Skeletal muscle satellite cell (primary cell): ENCODE results near the gene GNG4.

Source experiments
- H3K27me3 ChIP-seq: 2 replicates; pipeline ENCODE4 v1.7.0; 2013; ENCODE audit warnings: low read length; ENCODE audit not compliant: control insufficient read depth, insufficient read depth
- H3K36me3 ChIP-seq: 2 replicates; pipeline ENCODE4 v1.7.0; 2013; ENCODE audit warnings: mild to moderate bottlenecking, control low read depth, low read length; ENCODE audit not compliant: insufficient read depth
- H3K4me1 ChIP-seq: 2 replicates; pipeline ENCODE4 v1.7.0; 2013; ENCODE audit warnings: low read length; ENCODE audit not compliant: control insufficient read depth, insufficient read depth
- H3K4me2 ChIP-seq: 2 replicates; pipeline ENCODE4 v1.7.0; 2013; ENCODE audit warnings: mild to moderate bottlenecking, low read length
- H3K4me3 ChIP-seq: 2 replicates; pipeline ENCODE4 v1.7.0; 2013; ENCODE audit warnings: low read length
- H3K9ac ChIP-seq: 2 replicates; pipeline ENCODE4 v1.7.0; 2013; ENCODE audit warnings: mild to moderate bottlenecking, low read depth, low read length, moderate library complexity
- H3K9me3 ChIP-seq: replicated peaks from 2 replicates; pipeline ENCODE4 v1.7.0; 2013; ENCODE audit warnings: mild to moderate bottlenecking, control low read depth, low read length

The GNG4 gene

GRCh38 chr1:235617808-235618207 is 31.8 kb downstream of the GNG4 start:
- no peak overlapping the region for H3K9ac ChIP-seq
- H3K4me3 ChIP-seq = no peak overlapping the region
- H3K4me1 ChIP-seq = peaks cover 5% of the 10 kb centered on the region
- H3K27me3 ChIP-seq = no peaks in the 10 kb centered on the region
- no peak overlapping the region for H3K4me2 ChIP-seq
- no peaks in the 10 kb centered on the region for H3K9me3 ChIP-seq
- H3K36me3 ChIP-seq = no peaks in the 10 kb centered on the region

DNA sequence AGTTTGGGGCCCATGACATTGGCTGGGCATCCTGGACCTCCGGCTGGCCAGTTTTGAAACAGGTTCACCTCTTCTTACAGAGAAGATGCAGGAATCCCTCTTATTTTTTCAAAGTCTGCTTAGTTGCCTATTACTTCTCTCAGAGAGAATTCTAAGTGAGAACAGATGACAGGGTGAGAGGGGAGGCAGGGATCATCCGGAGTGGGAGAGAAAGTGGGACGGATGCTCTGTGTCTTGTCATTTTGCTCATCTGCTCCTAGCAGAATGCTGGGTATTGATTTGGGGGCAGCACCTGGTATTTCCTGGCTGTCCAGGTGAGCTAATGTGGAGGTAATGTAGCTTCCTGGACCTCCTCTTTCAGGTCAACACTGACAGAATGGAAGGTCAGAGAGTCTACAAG is 32.4 kb downstream of the GNG4 start:
- no peaks in the 10 kb centered on the region for H3K27me3 ChIP-seq
- H3K4me2 ChIP-seq = no peak overlapping the region
- H3K36me3 ChIP-seq = no peaks in the 10 kb centered on the region
- no peak overlapping the region for H3K4me3 ChIP-seq
- H3K4me1 ChIP-seq = peaks cover 5% of the 10 kb centered on the region
- no peaks in the 10 kb centered on the region for H3K9me3 ChIP-seq
- H3K9ac ChIP-seq = no peak overlapping the region

GRCh38 chr1:235614442-235614954 is 35.1 kb downstream of the GNG4 start:
- H3K4me1 ChIP-seq = peaks cover 5% of the 10 kb centered on the region
- H3K27me3 ChIP-seq = no peaks in the 10 kb centered on the region
- H3K4me2 ChIP-seq = no peak overlapping the region
- no peaks in the 10 kb centered on the region for H3K36me3 ChIP-seq
- no peaks in the 10 kb centered on the region for H3K9me3 ChIP-seq
- H3K9ac ChIP-seq = no peak overlapping the region
- no peak overlapping the region for H3K4me3 ChIP-seq

- H3K4me2 ChIP-seq = no peak overlapping the region
- H3K27me3 ChIP-seq = no peaks in the 10 kb centered on the region
- no peaks in the 10 kb centered on the region for H3K9me3 ChIP-seq
- no peak overlapping the region for H3K4me3 ChIP-seq
- no peak overlapping the region for H3K9ac ChIP-seq
- no peaks in the 10 kb centered on the region for H3K36me3 ChIP-seq
- peaks cover 5% of the 10 kb centered on the region for H3K4me1 ChIP-seq
Observed at GRCh38 chr1:235613602-235614001, 36.0 kb downstream of the GNG4 start.

DNA sequence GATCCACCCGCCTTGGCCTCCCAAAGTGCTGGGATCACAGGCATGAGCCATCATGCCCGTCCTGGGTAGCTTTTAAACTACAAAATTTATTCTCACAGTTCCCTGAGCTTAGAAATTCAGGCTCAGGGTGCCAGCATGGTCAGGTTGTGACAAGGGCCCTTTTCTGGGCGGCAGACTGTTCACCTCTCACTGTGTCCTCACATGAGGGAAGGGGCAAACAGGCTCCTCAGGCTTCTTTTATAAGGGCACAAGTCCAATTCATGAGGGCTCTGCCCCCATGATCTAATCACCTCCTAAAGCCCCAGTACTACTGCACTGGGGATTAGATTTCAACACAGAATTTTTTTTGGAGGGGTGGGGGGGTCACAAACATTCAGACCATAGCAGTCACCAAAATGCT is 36.8 kb downstream of the GNG4 start:
- no peaks in the 10 kb centered on the region for H3K27me3 ChIP-seq
- no peaks in the 10 kb centered on the region for H3K9me3 ChIP-seq
- H3K4me2 ChIP-seq = no peak overlapping the region
- H3K36me3 ChIP-seq = no peaks in the 10 kb centered on the region
- no peak overlapping the region for H3K4me3 ChIP-seq
- no peak overlapping the region for H3K9ac ChIP-seq
- H3K4me1 ChIP-seq = no peaks in the 10 kb centered on the region

GRCh38 chr1:235610157-235610556 is 39.4 kb downstream of the GNG4 start:
- Histone ChIP-seq H3K4me3 (no peak overlapping the region), H3K4me1 (no peaks in the 10 kb centered on the region), H3K36me3 (no peaks in the 10 kb centered on the region), H3K27me3 (no peaks in the 10 kb centered on the region), H3K9me3 (no peaks in the 10 kb centered on the region), H3K9ac (no peak overlapping the region), H3K4me2 (no peak overlapping the region)

DNA sequence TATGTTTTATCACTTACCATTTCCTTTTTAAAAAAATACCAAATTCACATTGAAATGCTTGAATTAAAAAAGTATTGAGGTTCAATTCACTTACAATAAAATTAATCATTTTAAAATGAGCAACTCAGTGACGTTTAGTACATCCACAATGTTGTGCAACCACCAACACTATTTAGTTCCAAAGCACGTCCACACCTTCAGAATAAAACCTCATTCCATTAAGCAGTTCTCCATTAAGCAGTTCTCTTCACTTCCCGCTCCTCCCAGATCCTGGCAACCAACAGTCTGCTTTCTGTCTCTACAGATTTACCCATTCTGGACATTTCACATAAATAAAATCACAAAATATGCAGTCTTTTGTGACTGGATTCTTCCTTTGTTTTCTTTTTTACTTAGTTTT is 41.3 kb downstream of the GNG4 start:
- no peaks in the 10 kb centered on the region for H3K27me3 ChIP-seq
- H3K9ac ChIP-seq = no peak overlapping the region
- no peaks in the 10 kb centered on the region for H3K4me1 ChIP-seq
- H3K4me3 ChIP-seq = no peak overlapping the region
- no peaks in the 10 kb centered on the region for H3K9me3 ChIP-seq
- H3K4me2 ChIP-seq = no peak overlapping the region
- no peaks in the 10 kb centered on the region for H3K36me3 ChIP-seq

GRCh38 chr1:235607284-235607683 is 42.3 kb downstream of the GNG4 start:
- Histone ChIP-seq H3K4me1 (no peaks in the 10 kb centered on the region), H3K27me3 (no peaks in the 10 kb centered on the region), H3K9ac (no peak overlapping the region), H3K4me3 (no peak overlapping the region), H3K36me3 (no peaks in the 10 kb centered on the region), H3K9me3 (no peaks in the 10 kb centered on the region), H3K4me2 (no peak overlapping the region)

GRCh38 chr1:235601104-235601503 is 48.5 kb downstream of the GNG4 start:
- no peak overlapping the region for H3K9ac ChIP-seq
- no peaks in the 10 kb centered on the region for H3K9me3 ChIP-seq
- no peaks in the 10 kb centered on the region for H3K4me1 ChIP-seq
- no peaks in the 10 kb centered on the region for H3K27me3 ChIP-seq
- no peaks in the 10 kb centered on the region for H3K36me3 ChIP-seq
- no peak overlapping the region for H3K4me2 ChIP-seq
- H3K4me3 ChIP-seq = no peak overlapping the region

GRCh38 chr1:235599536-235599935 is 50.0 kb downstream of the GNG4 start:
- H3K4me2 ChIP-seq = no peak overlapping the region
- no peaks in the 10 kb centered on the region for H3K9me3 ChIP-seq
- no peaks in the 10 kb centered on the region for H3K27me3 ChIP-seq
- H3K4me3 ChIP-seq = no peak overlapping the region
- H3K4me1 ChIP-seq = no peaks in the 10 kb centered on the region
- H3K36me3 ChIP-seq = no peaks in the 10 kb centered on the region
- no peak overlapping the region for H3K9ac ChIP-seq

DNA sequence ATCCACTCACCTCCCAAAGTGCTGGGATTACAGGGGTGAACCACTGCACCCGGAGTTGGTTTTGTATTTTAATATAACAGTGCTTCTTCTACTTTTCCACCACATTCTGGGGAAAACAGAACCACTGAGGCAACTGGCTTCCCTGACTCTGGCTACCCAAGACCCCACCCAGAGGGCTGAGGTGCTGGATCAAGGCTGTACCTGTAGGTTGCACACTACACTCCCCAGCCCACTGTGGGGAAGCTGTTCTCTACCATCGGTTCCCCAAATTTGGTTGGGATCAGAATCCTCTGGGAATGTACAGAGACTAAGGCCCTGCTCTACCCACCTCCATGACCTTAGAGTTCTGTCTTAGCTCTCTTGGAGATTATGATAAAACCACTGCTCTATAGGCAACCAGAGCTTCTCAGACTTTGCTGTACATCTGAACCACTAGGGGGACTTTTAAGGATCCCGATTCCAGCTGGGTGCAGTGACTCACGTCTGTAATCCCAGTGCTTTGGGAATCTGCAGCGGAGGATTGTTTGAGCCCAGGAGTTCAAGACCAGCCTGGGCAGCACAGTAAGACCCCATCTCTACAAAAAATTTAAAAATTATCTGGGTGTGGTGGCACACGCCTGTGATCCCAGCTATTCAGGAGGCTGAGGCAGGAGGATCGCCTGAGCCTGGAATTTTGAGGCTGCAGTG is 51.6 kb downstream of the GNG4 start:
- no peak overlapping the region for H3K9ac ChIP-seq
- H3K36me3 ChIP-seq = no peaks in the 10 kb centered on the region
- H3K9me3 ChIP-seq = no peaks in the 10 kb centered on the region
- H3K4me3 ChIP-seq = no peak overlapping the region
- no peaks in the 10 kb centered on the region for H3K4me1 ChIP-seq
- H3K27me3 ChIP-seq = no peaks in the 10 kb centered on the region
- H3K4me2 ChIP-seq = no peak overlapping the region

DNA sequence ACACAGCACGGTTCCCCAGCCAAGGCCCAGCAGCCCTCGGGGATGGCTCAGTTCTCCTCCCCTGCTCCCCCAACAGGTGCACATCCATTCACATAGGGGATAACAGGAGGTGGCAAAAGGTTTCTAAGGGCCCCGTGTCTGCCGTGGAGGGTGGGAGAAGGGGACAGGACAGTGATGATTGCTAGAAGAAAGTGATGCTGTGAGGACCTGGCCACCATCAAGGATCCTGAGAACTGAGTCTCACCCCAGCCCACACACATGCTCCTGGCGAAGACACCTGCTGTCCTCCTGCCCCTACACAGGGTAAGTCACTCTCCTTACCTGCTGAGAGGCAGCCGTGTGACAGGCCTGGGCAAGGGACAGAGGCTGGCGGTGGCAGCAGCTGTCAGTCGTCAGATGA is 54.5 kb downstream of the GNG4 start:
- Histone ChIP-seq H3K27me3 (peaks cover 6% of the 10 kb centered on the region), H3K4me1 (no peaks in the 10 kb centered on the region), H3K36me3 (no peaks in the 10 kb centered on the region), H3K9ac (no peak overlapping the region), H3K4me2 (no peak overlapping the region), H3K4me3 (no peak overlapping the region), H3K9me3 (no peaks in the 10 kb centered on the region)
